Aorta (tissue), 5 donors: Measurements from ENCODE around the gene CCDC142. TPM values are rescaled to one million over a fixed set of nuclear protein-coding genes. Genes with fewer than 3 reads are reported as not detected.
"Not testable (repeated sequence)": the region's sequence is repeated elsewhere in the genome, so short reads cannot be mapped to it uniquely, and the experiment has no call there.

Experiments
- ATAC-seq: fragments of 200-7000 bp; cut with Tn5 transposase; one replicate; pipeline ENCODE4 v1.9.1; 2022; ENCODE audit warnings: moderate library complexity; ENCODE audit not compliant: low FRiP score
- DNase-seq, 2 donors: peaks; one replicate each; pipeline ENCODE4 v3.0.0-alpha.2; 2020
- H3K27ac ChIP-seq, 2 donors: one replicate each; pipeline ENCODE4 v1.5.1; 2013; ENCODE audit warnings: low read length in 2 of 2, mild to moderate bottlenecking in 2 of 2, moderate library complexity in 2 of 2, control low read depth in 1 of 2, inconsistent platforms in 1 of 2, low read depth in 1 of 2
- H3K27me3 ChIP-seq, 2 donors: one replicate each; pipeline ENCODE4 v1.6.1; 2013; ENCODE audit warnings: control low read depth in 1 of 2, low read length in 1 of 2, mild to moderate bottlenecking in 1 of 2, moderate library complexity in 1 of 2; ENCODE audit not compliant: insufficient read depth in 2 of 2, control insufficient read depth in 1 of 2
- H3K36me3 ChIP-seq, 2 donors: one replicate each; pipeline ENCODE4 v1.6.1; 2013; ENCODE audit warnings: control low read depth in 1 of 2, low read length in 1 of 2, mild to moderate bottlenecking in 1 of 2; ENCODE audit not compliant: insufficient read depth in 2 of 2, control insufficient read depth in 1 of 2
- H3K4me1 ChIP-seq, 2 donors: one replicate each; pipeline ENCODE4 v1.6.1; 2013; ENCODE audit warnings: low read length in 2 of 2, control low read depth in 1 of 2, mild to moderate bottlenecking in 1 of 2, moderate library complexity in 1 of 2; ENCODE audit not compliant: insufficient read depth in 2 of 2, control insufficient read depth in 1 of 2
- H3K4me3 ChIP-seq, 2 donors: one replicate each; pipeline ENCODE4 v1.5.1; 2013; ENCODE audit warnings: low read length in 2 of 2, control low read depth in 1 of 2, mild to moderate bottlenecking in 1 of 2
- H3K9me3 ChIP-seq: one replicate; pipeline ENCODE4 v1.6.1; 2013; ENCODE audit warnings: mild to moderate bottlenecking, low read length; ENCODE audit not compliant: control insufficient read depth
- WGBS, 2 donors: extraction: QIAGEN DNeasy Blood & Tissue Kit; methylation state at CpG; one replicate each; pipeline ENCODE4 v1.1.7; 2013; 5-methylcytosine and 5-hydroxymethylcytosine counted together
- intact Hi-C, 2 donors: fragments of 100-400 bp; cut with DNase I; formaldehyde crosslinking; loops; one replicate each; pipeline versions ENCODE4 v1.14.2 to v1.15.0; 2022
- polyA plus RNA-seq, 2 donors: library from polyadenylated mRNA; stranded (reverse); fragments of 200-250 nt; gene quantifications; one replicate each; pipeline ENCODE4 v1.2.3, GENCODE V29; 2013
- total RNA-seq, 2 donors: library from RNA; stranded (reverse); fragmentation: NEBNext Ultra II Directional; extraction: Animal tissue kit (Norgen Biotek cat#: 25700); gene quantifications; one replicate each; pipeline ENCODE4 v1.2.1, GENCODE V29; 2021
- donor health status: healthy with polysubstance abuse.
- donor health status: Bipolar disorder and iron deficiency.
- donor health status: DM: no; HTN: no; CAD: no.
- donor health status: DM: no; HTN: no; CAD: no.
- donor health status: DM: yes; HTN: yes; CAD: no.

The CCDC142 gene
- total and polyA plus RNA-seq, 4 donors, result 3.4 to 26.0 (median 12.7) TPM

DNA sequence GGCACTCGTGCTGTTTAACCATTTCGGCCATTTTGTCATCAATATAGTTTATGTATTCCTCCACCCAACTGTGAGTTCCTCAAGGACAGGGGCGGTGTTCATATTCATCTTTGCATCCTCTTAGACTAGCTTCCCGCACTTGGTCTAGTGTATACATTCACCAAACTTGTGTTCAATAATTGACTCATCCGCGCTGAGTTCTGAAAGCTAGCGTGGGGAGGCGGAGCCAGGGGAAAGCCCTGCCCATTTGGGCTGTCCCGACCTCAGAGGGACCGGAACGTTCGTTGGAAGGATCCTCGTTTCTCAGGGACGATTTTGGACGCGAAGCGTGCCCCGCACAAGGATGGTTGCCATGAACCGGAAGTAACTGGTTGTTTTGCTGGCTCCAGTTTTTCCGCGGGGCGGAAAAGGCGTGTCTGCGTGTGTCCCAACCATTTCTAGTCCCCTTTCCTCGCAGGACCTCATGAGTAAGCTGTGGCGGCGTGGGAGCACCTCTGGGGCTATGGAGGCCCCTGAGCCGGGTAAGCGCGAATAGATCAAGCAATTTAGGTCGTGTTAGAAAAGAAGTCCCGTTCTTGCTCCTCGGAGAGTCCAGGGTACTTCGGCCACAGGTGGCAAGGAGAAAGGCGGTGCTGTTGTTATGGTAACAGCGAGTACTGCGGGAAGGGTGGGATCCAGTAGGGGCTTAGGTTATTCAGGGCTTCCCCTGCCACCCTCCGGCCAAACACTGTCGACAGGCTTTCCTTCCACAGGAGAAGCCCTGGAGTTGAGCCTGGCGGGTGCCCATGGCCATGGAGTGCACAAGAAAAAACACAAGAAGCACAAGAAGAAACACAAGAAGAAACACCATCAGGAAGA, 27.9 kb downstream of the CCDC142 start, which contains the start of gene INO80B:
Gene INO80B, plus strand, starts transcription at position 434 of the 858 bp plus-strand sequence. Its CDS starts 30 bp downstream, at position 464.
- Histone ChIP-seq H3K36me3 (no peaks in the 10 kb centered on the region), H3K4me3 (peak within 1 kb of the TSS; percentile 45 to 58), H3K27ac (no peak within 1 kb of the TSS), H3K9me3 (no peaks in the 10 kb centered on the region), H3K27me3 (no peaks in the 10 kb centered on the region), H3K4me1 (peaks cover 2 to 3% of the 10 kb centered on the region in 2 donors)
- DNase-seq (peak; percentile 96 to 97), ATAC-seq (peak; percentile 91)
- intact Hi-C loops, result loop anchor here (2.0 kb wide), 1 partner anchor 28 kb away; the partner anchor contains the start of genes CCDC142 (in 2 of the 2) and TTC31 (in 2 of the 2)
- 1% methylated on average over 40 of the region's 40 CpGs for WGBS, 2 donors

DNA sequence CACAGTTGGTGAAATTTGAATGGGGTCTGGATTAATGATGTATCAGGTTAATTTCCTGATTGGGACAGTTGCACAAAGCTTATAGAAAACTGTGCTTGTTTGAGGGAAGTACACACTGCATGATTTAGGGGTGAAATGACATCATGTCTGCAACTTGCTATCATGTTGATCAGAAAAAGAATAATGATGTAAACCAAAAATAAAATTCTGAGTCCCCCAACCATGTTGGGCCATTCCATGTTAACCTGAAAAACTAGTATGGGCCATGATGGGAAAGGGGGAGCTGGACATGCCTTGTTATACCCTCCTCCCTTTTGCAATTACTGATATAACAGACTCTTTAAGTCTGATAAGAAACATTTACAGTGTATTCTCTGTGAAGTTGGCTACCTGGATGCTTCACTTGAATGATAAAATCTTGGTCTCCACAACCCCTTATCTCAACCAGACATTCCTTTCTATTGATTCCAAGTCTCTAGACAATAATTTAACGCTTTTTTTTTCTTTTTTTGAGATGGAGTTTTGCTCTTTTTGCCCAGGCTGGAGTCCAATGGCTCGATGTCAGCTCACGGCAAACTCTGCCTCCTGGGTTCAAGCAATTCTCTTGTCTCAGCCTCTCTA, 32.1 kb downstream of the CCDC142 start:
- no peak overlapping the region for H3K27ac ChIP-seq
- no peaks in the 10 kb centered on the region for H3K9me3 ChIP-seq
- no peak overlapping the region for H3K4me3 ChIP-seq
- intact Hi-C loops, result no loop called here
- no peaks in the 10 kb centered on the region for H3K36me3 ChIP-seq
- H3K4me1 ChIP-seq, result peaks cover 0 to 2% of the 10 kb centered on the region in 2 donors
- no peaks in the 10 kb centered on the region for H3K27me3 ChIP-seq
- DNase-seq (no peak), ATAC-seq (no peak)
- 59 to 67% methylated on average over 3 of the region's 3 CpGs for WGBS, 2 donors

DNA sequence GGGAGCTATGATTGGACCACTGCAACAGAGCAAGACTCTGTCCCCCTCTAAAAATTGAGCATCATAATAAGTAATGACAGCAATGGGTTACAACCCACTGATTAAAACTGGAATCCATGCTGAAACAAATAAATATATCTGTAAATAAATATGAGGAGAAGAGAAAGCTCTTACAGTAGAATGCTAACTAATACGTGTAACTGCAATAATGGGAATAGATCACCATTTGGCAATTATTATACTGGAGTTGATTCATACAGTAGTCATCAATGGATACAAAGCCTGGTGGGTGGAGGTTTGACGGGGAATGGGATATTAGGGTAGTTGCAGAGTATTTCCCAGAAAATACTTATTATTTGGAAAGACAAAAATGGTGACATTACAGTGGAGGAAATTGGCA, 34.0 kb downstream of the CCDC142 start:
- intact Hi-C loops, result no loop called here
- H3K36me3 ChIP-seq, result no peaks in the 10 kb centered on the region
- no peaks in the 10 kb centered on the region for H3K27me3 ChIP-seq
- H3K4me3 ChIP-seq, result no peak overlapping the region
- H3K27ac ChIP-seq, result no peak overlapping the region
- WGBS, 2 donors, result 82 to 84% methylated on average over 2 of the region's 2 CpGs
- no peak for ATAC-seq
- no peaks in the 10 kb centered on the region for H3K9me3 ChIP-seq
- no peak for DNase-seq
- no peaks in the 10 kb centered on the region for H3K4me1 ChIP-seq

DNA sequence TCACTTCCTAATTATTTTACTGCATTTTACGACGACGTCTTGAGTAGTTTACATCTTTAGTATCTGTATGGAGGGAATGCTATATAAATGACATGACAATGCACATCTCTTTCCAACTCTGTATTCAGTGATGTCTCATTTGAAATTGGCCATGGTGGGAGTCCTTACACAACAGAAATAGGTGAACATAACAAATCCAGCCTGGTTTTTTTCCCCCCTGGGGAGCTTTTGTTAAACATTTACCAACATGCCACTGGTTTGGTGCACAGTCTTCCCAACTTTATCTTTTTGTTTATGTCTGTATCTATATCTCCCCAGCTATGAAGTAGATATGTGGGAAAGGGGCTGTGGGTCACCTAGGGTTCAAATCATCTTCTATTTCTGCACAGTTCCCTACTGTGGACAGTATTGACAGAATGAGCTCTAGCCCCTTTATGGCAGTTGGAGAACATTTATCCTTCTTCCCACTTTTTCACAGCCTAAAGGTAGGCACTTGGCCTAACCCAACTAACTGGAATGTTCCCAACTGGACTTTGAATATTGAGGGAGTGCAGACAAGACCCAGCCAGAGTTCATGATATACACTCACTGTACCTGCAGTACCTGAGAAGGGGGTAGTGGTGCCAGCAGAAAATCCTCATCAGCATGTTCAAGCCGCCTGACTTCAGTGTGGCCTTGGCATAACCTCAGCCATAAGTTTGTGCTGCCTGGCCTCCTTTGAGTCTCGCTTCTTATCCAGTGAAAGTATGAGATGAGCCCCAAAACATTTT, 35.4 kb downstream of the CCDC142 start:
- DNase-seq (peak in 1 of 2 donors; percentile 9), ATAC-seq (no peak)
- no peaks in the 10 kb centered on the region for H3K9me3 ChIP-seq
- intact Hi-C loops, result no loop called here
- no peak overlapping the region for H3K27ac ChIP-seq
- H3K4me3 ChIP-seq, result no peak overlapping the region
- whole genome bisulfite sequencing, 2 donors, result 88 to 92% methylated on average over 5 of the region's 5 CpGs
- H3K27me3 ChIP-seq, result no peaks in the 10 kb centered on the region
- no peaks in the 10 kb centered on the region for H3K36me3 ChIP-seq
- H3K4me1 ChIP-seq, result no peaks in the 10 kb centered on the region

DNA sequence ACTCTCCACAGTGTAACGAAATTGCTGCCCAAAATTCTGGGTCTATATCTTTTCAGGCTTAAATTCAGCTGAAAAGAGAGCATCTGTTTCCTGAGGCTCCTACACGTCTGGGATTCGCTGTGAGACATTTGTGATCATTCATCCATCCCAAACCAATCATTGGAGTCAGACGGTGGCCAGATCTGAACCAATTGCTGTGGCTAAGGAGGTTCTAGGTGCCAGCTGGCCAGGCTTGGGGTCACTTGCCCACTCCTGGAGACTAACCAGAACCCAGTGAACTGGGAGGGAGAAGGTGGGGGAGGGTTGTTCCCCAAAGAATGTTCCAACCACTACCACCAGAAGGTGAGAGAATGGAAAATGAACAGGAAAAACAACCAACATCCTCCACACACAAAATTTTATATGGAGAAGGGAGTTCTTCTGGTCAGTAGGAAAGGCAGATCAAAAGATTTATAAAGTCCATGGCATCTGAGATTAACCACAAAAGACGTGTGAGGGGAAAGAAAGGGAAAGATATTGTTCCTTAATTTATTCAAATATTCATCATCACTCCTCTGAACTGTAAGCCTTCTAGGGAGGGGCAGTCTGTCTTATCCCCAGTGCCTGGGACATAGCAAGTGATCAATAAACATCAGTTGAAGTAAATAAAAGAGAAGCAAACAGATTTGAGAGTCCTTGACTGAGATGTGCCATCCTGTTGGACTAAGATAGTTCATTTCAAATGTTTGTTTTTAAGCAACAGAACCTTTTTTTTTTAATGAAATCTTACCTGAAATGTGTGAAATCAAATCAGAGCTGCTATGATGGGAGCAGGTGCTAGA, 38.1 kb downstream of the CCDC142 start:
- 17 to 26% methylated on average over 5 of the region's 5 CpGs for WGBS, 2 donors
- H3K4me1 ChIP-seq, result no peaks in the 10 kb centered on the region
- intact Hi-C loops, result no loop called here
- H3K27ac ChIP-seq, result no peak overlapping the region
- no peaks in the 10 kb centered on the region for H3K27me3 ChIP-seq
- H3K4me3 ChIP-seq, result no peak overlapping the region
- DNase-seq (peak in 1 of 2 donors; percentile 13), ATAC-seq (no peak)
- H3K9me3 ChIP-seq, result no peaks in the 10 kb centered on the region
- H3K36me3 ChIP-seq, result no peaks in the 10 kb centered on the region

DNA sequence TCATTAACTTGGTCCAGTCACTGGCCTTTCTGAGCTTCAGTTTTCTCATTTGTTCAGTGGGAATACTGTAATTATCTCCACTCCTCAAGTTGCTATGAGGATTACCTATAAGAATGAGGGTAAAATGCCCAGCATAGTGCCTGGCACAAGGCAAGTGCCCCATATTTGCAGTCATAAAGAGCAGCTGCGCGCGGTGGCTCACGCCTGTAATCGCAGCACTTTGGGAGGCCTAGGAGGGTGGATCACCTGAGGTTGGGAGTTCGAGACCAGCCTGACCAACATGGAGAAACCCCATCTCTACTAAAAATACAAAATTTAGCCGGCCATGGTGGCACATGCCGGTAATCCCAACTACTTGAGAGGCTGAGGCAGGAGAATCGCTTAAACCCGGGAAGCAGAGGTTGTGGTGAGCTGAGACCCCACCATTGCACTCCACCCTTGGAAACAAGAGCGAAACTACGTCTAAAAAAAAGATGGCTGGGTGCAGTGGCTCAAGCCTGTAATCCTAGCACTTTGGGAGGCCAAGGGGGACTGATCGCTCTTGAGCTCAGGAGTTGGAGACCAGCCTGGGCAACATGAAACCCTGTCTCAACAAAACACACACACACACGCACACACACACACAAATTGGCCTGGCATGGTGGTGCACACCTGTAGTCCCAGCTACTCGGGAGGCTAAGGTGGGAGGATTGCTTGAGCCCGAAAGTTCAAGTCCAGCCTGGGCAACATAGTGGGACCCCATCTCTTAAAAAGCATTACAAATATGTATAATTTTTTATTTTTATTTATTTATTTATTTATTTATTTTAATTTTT, 40.1 kb downstream of the CCDC142 start:
- H3K27me3 ChIP-seq, intact Hi-C loops, H3K9me3 ChIP-seq, H3K27ac ChIP-seq, H3K4me3 ChIP-seq, ATAC-seq, H3K36me3 ChIP-seq, H3K4me1 ChIP-seq: not testable (repeated sequence)
- WGBS, 2 donors, result 93 to 97% methylated on average over 16 of the region's 16 CpGs
- peak in 1 of 2 donors; percentile 62 for DNase-seq

DNA sequence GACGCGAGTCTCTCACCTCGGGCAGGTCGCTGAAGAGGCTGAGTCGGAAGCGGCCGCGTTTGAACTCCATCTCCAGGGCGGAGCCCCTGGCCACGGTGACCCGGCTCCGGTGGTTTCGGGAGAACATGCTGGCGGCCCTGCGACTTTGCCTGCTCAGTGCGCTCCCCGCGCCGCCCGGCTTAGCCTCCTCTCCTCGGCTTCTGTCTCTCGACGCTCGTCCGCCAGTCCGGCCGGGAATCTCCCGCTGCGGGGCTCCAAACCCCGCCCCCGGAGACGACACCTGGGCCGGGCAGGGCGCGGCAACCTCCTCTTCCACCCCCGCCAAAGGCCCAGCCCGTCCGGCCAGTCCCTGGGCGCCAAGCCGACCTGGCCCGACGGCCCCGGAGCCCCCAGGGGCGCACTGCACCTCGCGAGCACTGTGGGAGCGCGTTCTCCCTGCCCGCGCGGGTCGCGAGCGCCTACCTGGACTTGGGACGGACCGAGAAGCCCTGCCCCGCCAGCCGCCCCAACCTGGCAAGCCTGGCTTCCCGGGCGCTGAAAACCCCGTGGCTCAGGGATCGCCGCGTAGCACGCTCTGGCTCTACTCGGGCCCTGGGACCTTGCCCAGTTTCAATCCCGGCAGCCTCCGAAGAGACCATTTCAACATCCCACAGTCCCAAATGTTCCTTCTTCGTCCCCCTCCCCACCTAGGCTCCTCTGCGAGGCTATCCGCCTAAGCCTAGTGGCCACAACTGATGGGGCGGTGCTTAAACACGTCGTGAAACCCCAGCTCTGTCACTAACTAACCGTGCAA, 40.9 kb downstream of the CCDC142 start, which contains the start of gene RTKN:
Gene RTKN, minus strand, starts transcription at position 248 of the 793 bp plus-strand sequence. Its CDS starts 121 bp downstream, at position 127.
- H3K4me3 ChIP-seq, result peak within 1 kb of the TSS in 1 of 2 donors; percentile 41
- H3K27ac ChIP-seq, result peak within 1 kb of the TSS in 1 of 2 donors; percentile 41
- no peaks in the 10 kb centered on the region for H3K4me1 ChIP-seq
- intact Hi-C loops, result no loop called here
- no peaks in the 10 kb centered on the region for H3K9me3 ChIP-seq
- DNase-seq, result peak; percentile 62 to 81
- peak; percentile 12 for ATAC-seq
- H3K27me3 ChIP-seq, result no peaks in the 10 kb centered on the region
- H3K36me3 ChIP-seq, result no peaks in the 10 kb centered on the region
- 9 to 12% methylated on average over 61 to 75 of the region's 75 CpGs for WGBS, 2 donors
